WI38 (cell line): Measurements from ENCODE around the gene TTC39A.

Source experiments
- H3K4me3 ChIP-seq: 2 replicates; pipeline ENCODE4 v1.5.1; 2011; ENCODE audit warnings: low read depth, mild to moderate bottlenecking, control low read depth, low read length
- CTCF ChIP-seq: IDR thresholded peaks from 2 replicates; pipeline ENCODE4 v1.5.1; 2012; ENCODE audit warnings: low read depth, mild to moderate bottlenecking, control low read depth, low read length

The TTC39A gene

GRCh38 chr1:51238034-51238403 lies 92.3 kb downstream of the TTC39A start:
- TF ChIP-seq CTCF: no peak
- H3K4me3 ChIP-seq: peak overlapping the region; percentile 96

- peak overlapping the region; percentile 96 for H3K4me3 ChIP-seq
- TF ChIP-seq CTCF: no peak
These were observed 92.9 kb downstream of the TTC39A start for GRCh38 chr1:51237351-51238033.
